HepG2 (cell line): ENCODE results near the gene CDYL. TPM values are rescaled to one million over a fixed set of nuclear protein-coding genes. Genes with fewer than 3 reads are reported as not detected.

ENCODE experiments used
- ARHGAP35 ChIP-seq: sonication (generic); formaldehyde crosslinking; IDR thresholded peaks from 2 replicates; pipeline ENCODE4 v1.9.0; 2022; ENCODE audit warnings: mild to moderate bottlenecking, inconsistent platforms, moderate library complexity, missing genetic modification reagents, borderline replicate concordance
- ATM ChIP-seq: fragments of 450-650 bp; IDR thresholded peaks from 2 replicates; pipeline ENCODE4 v1.7.1; 2017; ENCODE audit warnings: mild to moderate bottlenecking, borderline replicate concordance
- BCL6 ChIP-seq: IDR thresholded peaks from 2 replicates; pipeline ENCODE4 v1.6.1; 2016; ENCODE audit warnings: missing genetic modification reagents, missing compliant biosample characterization
- ELF3 ChIP-seq: IDR thresholded peaks from 2 replicates; pipeline ENCODE4 v1.6.1; 2016; ENCODE audit warnings: missing genetic modification reagents, missing compliant biosample characterization
- GLI4 ChIP-seq: sonication (generic); formaldehyde crosslinking; IDR thresholded peaks from 2 replicates; pipeline ENCODE4 v1.5.1; 2020; ENCODE audit warnings: missing genetic modification reagents, mild to moderate bottlenecking, moderate library complexity, borderline replicate concordance
- IRX3 ChIP-seq: sonication (generic); formaldehyde crosslinking; IDR thresholded peaks from 2 replicates; pipeline ENCODE4 v1.8.1; 2023; ENCODE audit warnings: mild to moderate bottlenecking, low read depth, missing genetic modification reagents, borderline replicate concordance
- MAFG ChIP-seq: sonication (generic); formaldehyde crosslinking; IDR thresholded peaks from 2 replicates; pipeline ENCODE4 v1.5.1; 2020; ENCODE audit warnings: mild to moderate bottlenecking, missing genetic modification reagents
- RAD51 ChIP-seq: fragments of 450-650 bp; IDR thresholded peaks from 2 replicates; pipeline ENCODE4 v1.6.1; 2016; ENCODE audit warnings: borderline replicate concordance
- SOX5 ChIP-seq: IDR thresholded peaks from 2 replicates; pipeline ENCODE4 v1.6.1; 2016; ENCODE audit warnings: borderline replicate concordance
- SRSF1 ChIP-seq: fragments of 200-400 bp; formaldehyde crosslinking; optimal IDR thresholded peaks from 2 replicates; pipeline ENCODE3; 2017; ENCODE audit warnings: mild to moderate bottlenecking, low read depth, low read length, moderate library complexity
- TCF12 ChIP-seq, 2 experiments: fragments of 450-650 bp in 1 of 2; sonication (generic) in 1 of 2; formaldehyde crosslinking in 1 of 2; IDR thresholded peaks; 2 replicates each; pipeline versions ENCODE4 v1.6.1 to v1.8.0; 2017 to 2022; ENCODE audit warnings: antibody characterized with exemption in 1 of 2, mild to moderate bottlenecking in 1 of 2, missing genetic modification reagents in 1 of 2, moderate library complexity in 1 of 2
- ZNF235 ChIP-seq: sonication (generic); formaldehyde crosslinking; IDR thresholded peaks from 2 replicates; pipeline ENCODE4 v1.8.1; 2023; ENCODE audit warnings: mild to moderate bottlenecking, missing genetic modification reagents, borderline replicate concordance
- ZNF605 ChIP-seq: sonication (generic); formaldehyde crosslinking; IDR thresholded peaks from 2 replicates; pipeline ENCODE4 v1.8.0; 2022; ENCODE audit warnings: mild to moderate bottlenecking, missing genetic modification reagents
- ZNF660 ChIP-seq: sonication (generic); formaldehyde crosslinking; IDR thresholded peaks from 2 replicates; pipeline ENCODE4 v1.5.1; 2020; ENCODE audit warnings: mild to moderate bottlenecking, low read depth, missing genetic modification reagents, borderline replicate concordance
- ZNF792 ChIP-seq: IDR thresholded peaks from 2 replicates; pipeline ENCODE4 v1.6.1; 2016
- ZSCAN29 ChIP-seq: sonication (generic); formaldehyde crosslinking; conservative IDR thresholded peaks from 2 replicates; pipeline ENCODE4 v1.4.0; 2020; ENCODE audit warnings: mild to moderate bottlenecking, missing genetic modification reagents
- polyA plus RNA-seq, 8 experiments: library from polyadenylated mRNA; depleted of rRNA in 3 of 8; stranded (reverse) in 7 of 8; unstranded in 1 of 8; fragments of >200 nt; fragmentation: Illumina TruSeq in 4 of 8; extraction: Trizol in 4 of 8; gene quantifications; 2 replicates each; pipeline versions ENCODE4 v1.2.1 to v1.2.3, GENCODE V29; 2011 to 2016; ENCODE audit warnings: low read depth in 4 of 8, missing spikeins in 1 of 8, mixed read lengths in 1 of 8; ENCODE audit not compliant: insufficient read depth in 1 of 8
- total RNA-seq, 5 experiments: library from RNA; depleted of rRNA; stranded (reverse); fragments of >200 nt; fragmentation: Illumina TruSeq; extraction: Trizol; gene quantifications; 2 replicates each; pipeline ENCODE4 v1.2.3, GENCODE V29; 2016; ENCODE audit warnings: low read depth in 1 of 5
- TF ChIP-seq, protein P1 (sequence below), 2 experiments: sonication (generic) in 1 of 2; formaldehyde crosslinking in 1 of 2; IDR thresholded peaks; 2 replicates each; pipeline versions ENCODE4 v1.6.1 to v1.9.0; 2014 to 2022; ENCODE audit warnings: antibody characterized with exemption in 1 of 2, borderline replicate concordance in 1 of 2, inconsistent platforms in 1 of 2, low read depth in 1 of 2, missing genetic modification reagents in 1 of 2
- TF ChIP-seq, protein P2 (sequence below): sonication (generic); formaldehyde crosslinking; IDR thresholded peaks from 2 replicates; pipeline ENCODE4 v1.9.0; 2021; ENCODE audit warnings: missing genetic modification reagents, mild to moderate bottlenecking, borderline replicate concordance
- TF ChIP-seq, protein P3 (sequence below): IDR thresholded peaks from 2 replicates; pipeline ENCODE4 v1.6.1; 2012; ENCODE audit warnings: inconsistent platforms
- TF ChIP-seq, protein P4 (sequence below): sonication (generic); formaldehyde crosslinking; IDR thresholded peaks from 2 replicates; pipeline ENCODE4 v1.5.1; 2020; ENCODE audit warnings: missing genetic modification reagents, mild to moderate bottlenecking, borderline replicate concordance

Gene CDYL
- total and polyA plus RNA-seq, 2 of the 13 experiments (the other 11 are each of a cell fraction or from before 2014, with no cell fraction given): 22.8 to 105 TPM

DNA sequence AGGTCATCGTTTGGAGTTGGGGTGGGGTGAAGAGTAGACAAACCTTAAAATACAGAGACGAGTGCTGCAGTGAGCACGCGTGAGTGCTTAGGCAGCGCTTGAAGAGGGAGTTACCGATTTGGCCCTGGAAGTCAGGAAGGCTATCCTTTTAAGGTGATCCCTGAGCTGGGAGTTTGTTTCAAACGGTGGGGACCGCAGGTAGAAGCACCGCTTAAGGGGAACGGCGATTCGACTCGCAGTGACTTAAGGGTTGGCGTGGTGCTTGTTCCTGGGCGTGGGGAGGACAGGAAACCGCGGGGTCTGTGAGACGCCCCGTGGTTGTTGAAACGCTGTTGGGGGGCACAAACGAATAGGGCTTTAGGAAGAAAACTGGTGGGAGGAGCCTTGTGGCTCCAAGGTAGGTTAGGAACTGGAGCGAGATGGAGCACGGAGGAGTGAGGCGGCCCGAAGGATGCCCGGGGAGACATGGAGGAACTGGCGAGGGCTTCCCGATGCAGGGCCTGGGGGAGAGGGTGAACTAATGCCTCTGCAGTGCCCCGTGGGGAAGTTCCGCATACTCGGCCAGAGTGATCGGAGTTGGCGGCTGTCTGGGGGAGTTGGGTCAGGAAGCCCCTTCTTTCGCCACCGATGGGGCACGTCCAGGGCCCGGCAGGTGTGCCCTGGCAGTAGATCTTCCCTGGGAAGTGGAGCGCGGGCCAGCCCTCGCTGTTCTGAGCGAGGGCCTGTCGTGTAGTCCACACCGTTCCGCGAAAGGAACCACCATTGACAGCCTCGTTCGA is 1.3 kb upstream of the CDYL start (continued):
- TF ChIP-seq, protein P1, sequence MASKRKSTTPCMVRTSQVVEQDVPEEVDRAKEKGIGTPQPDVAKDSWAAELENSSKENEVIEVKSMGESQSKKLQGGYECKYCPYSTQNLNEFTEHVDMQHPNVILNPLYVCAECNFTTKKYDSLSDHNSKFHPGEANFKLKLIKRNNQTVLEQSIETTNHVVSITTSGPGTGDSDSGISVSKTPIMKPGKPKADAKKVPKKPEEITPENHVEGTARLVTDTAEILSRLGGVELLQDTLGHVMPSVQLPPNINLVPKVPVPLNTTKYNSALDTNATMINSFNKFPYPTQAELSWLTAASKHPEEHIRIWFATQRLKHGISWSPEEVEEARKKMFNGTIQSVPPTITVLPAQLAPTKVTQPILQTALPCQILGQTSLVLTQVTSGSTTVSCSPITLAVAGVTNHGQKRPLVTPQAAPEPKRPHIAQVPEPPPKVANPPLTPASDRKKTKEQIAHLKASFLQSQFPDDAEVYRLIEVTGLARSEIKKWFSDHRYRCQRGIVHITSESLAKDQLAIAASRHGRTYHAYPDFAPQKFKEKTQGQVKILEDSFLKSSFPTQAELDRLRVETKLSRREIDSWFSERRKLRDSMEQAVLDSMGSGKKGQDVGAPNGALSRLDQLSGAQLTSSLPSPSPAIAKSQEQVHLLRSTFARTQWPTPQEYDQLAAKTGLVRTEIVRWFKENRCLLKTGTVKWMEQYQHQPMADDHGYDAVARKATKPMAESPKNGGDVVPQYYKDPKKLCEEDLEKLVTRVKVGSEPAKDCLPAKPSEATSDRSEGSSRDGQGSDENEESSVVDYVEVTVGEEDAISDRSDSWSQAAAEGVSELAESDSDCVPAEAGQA (IDR thresholded peaks at IDR 0.05; ENCODE audit: low read depth): no peak
- TF ChIP-seq, protein P1 (CRISPR knock-in tag; IDR thresholded peaks at IDR 0.05; ENCODE audit: borderline replicate concordance): no peak
- TF ChIP-seq BCL6 (CRISPR knock-in tag): no peak
- no peak for TF ChIP-seq TCF12 (IDR thresholded peaks at IDR 0.05)
- TF ChIP-seq TCF12 (CRISPR knock-in tag; IDR thresholded peaks at IDR 0.05): no peak
- TF ChIP-seq ZNF792 (CRISPR knock-in tag): no peak
- no peak for TF ChIP-seq ELF3 (CRISPR knock-in tag)
- TF ChIP-seq ATM: no peak
- no peak for TF ChIP-seq ZNF660 (CRISPR knock-in tag)
- TF ChIP-seq ZNF235 (CRISPR knock-in tag): no peak
- TF ChIP-seq, protein P2, sequence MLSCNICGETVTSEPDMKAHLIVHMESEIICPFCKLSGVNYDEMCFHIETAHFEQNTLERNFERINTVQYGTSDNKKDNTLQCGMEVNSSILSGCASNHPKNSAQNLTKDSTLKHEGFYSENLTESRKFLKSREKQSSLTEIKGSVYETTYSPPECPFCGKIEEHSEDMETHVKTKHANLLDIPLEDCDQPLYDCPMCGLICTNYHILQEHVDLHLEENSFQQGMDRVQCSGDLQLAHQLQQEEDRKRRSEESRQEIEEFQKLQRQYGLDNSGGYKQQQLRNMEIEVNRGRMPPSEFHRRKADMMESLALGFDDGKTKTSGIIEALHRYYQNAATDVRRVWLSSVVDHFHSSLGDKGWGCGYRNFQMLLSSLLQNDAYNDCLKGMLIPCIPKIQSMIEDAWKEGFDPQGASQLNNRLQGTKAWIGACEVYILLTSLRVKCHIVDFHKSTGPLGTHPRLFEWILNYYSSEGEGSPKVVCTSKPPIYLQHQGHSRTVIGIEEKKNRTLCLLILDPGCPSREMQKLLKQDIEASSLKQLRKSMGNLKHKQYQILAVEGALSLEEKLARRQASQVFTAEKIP: no peak
- TF ChIP-seq, protein P3, sequence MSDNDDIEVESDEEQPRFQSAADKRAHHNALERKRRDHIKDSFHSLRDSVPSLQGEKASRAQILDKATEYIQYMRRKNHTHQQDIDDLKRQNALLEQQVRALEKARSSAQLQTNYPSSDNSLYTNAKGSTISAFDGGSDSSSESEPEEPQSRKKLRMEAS: no peak
- no peak for TF ChIP-seq ZNF605 (CRISPR knock-in tag)
- TF ChIP-seq, protein P4, sequence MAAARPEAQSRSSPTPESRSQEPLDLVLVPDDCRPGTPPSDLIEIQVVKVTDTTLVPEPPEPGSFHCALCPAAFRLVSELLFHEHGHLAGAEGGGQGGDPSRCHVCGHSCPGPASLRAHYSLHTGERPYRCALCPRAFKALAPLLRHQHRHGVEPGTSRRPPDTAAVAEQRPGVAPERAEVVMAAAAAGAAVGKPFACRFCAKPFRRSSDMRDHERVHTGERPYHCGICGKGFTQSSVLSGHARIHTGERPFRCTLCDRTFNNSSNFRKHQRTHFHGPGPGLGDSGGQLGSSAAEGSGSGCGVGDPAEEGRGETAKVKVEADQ (CRISPR knock-in tag): no peak; the same call in 1 of the 2 replicates
- no peak for TF ChIP-seq ARHGAP35
- no peak for TF ChIP-seq SOX5 (CRISPR knock-in tag)
- no peak for TF ChIP-seq MAFG (CRISPR knock-in tag)
- TF ChIP-seq GLI4 (CRISPR knock-in tag): 0 out of 2 replicates have a peak, but pooled peaks have one; percentile 56
- TF ChIP-seq IRX3 (CRISPR knock-in tag): no peak
- no peak for TF ChIP-seq ZSCAN29
- TF ChIP-seq SRSF1: no peak
- TF ChIP-seq RAD51: no peak
